Heart left ventricle (tissue), 16 donors: Measurements from ENCODE around the gene UBA5. TPM values are rescaled to one million over a fixed set of nuclear protein-coding genes. Genes with fewer than 3 reads are reported as not detected.

Experiments
- ATAC-seq, 4 donors: fragments of 200-7000 bp; cut with Tn5 transposase; one replicate each; pipeline ENCODE4 v1.9.1; 2020 to 2022; ENCODE audit warnings: moderate library complexity in 4 of 4, mild to moderate bottlenecking in 3 of 4, moderate number of reproducible peaks in 1 of 4
- DNase-seq, 5 donors: peaks; one replicate each; pipeline ENCODE4 v3.0.0-alpha.2; 2020
- H3K27ac ChIP-seq, 12 donors: fragments of 200-600 bp; sonication (generic) in 4 of 12; one replicate each; pipeline versions ENCODE4 v1.5.0 to v1.8.0; 2016 to 2022; ENCODE audit warnings: mild to moderate bottlenecking in 2 of 12
- H3K27me3 ChIP-seq, 9 donors: fragments of 200-600 bp; sonication (generic) in 2 of 9; one replicate each; pipeline versions ENCODE4 v1.5.1 to v1.8.0; 2016 to 2022; ENCODE audit warnings: mild to moderate bottlenecking in 3 of 9
- H3K36me3 ChIP-seq, 9 donors: fragments of 200-600 bp; sonication (generic) in 2 of 9; one replicate each; pipeline versions ENCODE4 v1.5.0 to v1.8.0; 2018 to 2022; ENCODE audit warnings: mild to moderate bottlenecking in 2 of 9
- H3K4me1 ChIP-seq, 12 donors: fragments of 200-600 bp; sonication (generic) in 4 of 12; one replicate each; pipeline versions ENCODE4 v1.5.0 to v1.8.0; 2016 to 2022; ENCODE audit warnings: mild to moderate bottlenecking in 3 of 12
- H3K4me3 ChIP-seq, 12 donors: fragments of 200-600 bp; sonication (generic) in 4 of 12; one replicate each; pipeline versions ENCODE4 v1.5.0 to v1.8.0; 2017 to 2022; ENCODE audit warnings: mild to moderate bottlenecking in 9 of 12, moderate library complexity in 4 of 12
- H3K9me3 ChIP-seq, 12 donors: fragments of 200-600 bp; sonication (generic) in 4 of 12; one replicate each; pipeline versions ENCODE4 v1.5.0 to v1.8.0; 2016 to 2022; ENCODE audit warnings: mild to moderate bottlenecking in 1 of 12
- CTCF ChIP-seq, 12 donors: fragments of 200-600 bp; sonication (generic) in 4 of 12; IDR thresholded peaks; one replicate each; pipeline versions ENCODE4 v1.5.0 to v1.8.0; 2018 to 2022; ENCODE audit warnings: antibody characterized with exemption in 12 of 12, mild to moderate bottlenecking in 5 of 12
- POLR2A ChIP-seq, 2 donors: fragments of 450-650 bp; IDR thresholded peaks; one replicate each; pipeline ENCODE4 v1.6.1; 2017; ENCODE audit warnings: antibody characterized with exemption in 2 of 2, mild to moderate bottlenecking in 2 of 2, moderate library complexity in 2 of 2
- WGBS, 4 donors: extraction: QIAGEN DNeasy Blood & Tissue Kit in 2 of 4; methylation state at CpG; one replicate each; pipeline versions ENCODE4 v1.1.5 to v1.1.7; 2013 to 2018; 5-methylcytosine and 5-hydroxymethylcytosine counted together
- intact Hi-C, 10 donors: fragments of 100-400 bp; cut with DNase I; formaldehyde crosslinking; loops; one replicate each; pipeline versions ENCODE4 v1.11.1 to v1.14.2; 2022
- polyA plus RNA-seq, 2 donors: library from polyadenylated mRNA; stranded (reverse); fragments of 200-250 nt; gene quantifications; one replicate each; pipeline ENCODE4 v1.2.3, GENCODE V29; 2013
- total RNA-seq, 9 donors: library from RNA; depleted of rRNA in 2 of 9; stranded (reverse); fragments of >200 nt in 2 of 9; fragmentation: NEBNext Ultra II Directional in 3 of 9; extraction: Animal tissue kit (Norgen Biotek cat#: 25700) in 3 of 9; gene quantifications; one replicate each; pipeline versions ENCODE4 v1.1.0 to v1.2.4, GENCODE V29; 2016 to 2023
- donor health status: ischemic (EF 13 %, LVEDD 7.1; RV severe dilation, severe dysfunction).
- donor health status: healthy with polysubstance abuse.
- donor health status: DM: no; HTN: yes; CAD: no.
- donor health status: DM: no; HTN: no; CAD: no.
- donor health status: ischemic (EF 25% LVEDD 6.9; RV normal size, moderate dysfunction).
- donor health status: ischemic (EF 25% LVEDD 5.7; RV mildly dilated, moderate dysfunction).
- donor health status: healthy.
- donor health status: DM: yes; HTN: yes; CAD: no.
- donor health status: ischemic (EF 35%, LVEDD 5.7; RV mildly dilated, moderate dysfunction).
- donor health status: nonischemic (EF 11% LVEDD 7.7; RV severe dilation, severe dysfunction).
- donor health status: DM: yes; HTN: yes; CAD: no.
- donor health status: PGD.
- donor health status: ischemic (EF 29% LVEDD 5.4; RV normal size, mild dysfunction).
- donor health status: nonischemic (EF 23%, LVEDD 6.1; RV moderate dilation, normal function).

The UBA5 gene
- total and polyA plus RNA-seq, 11 donors: 25.3 to 59.1 (median 32.0) TPM

DNA sequence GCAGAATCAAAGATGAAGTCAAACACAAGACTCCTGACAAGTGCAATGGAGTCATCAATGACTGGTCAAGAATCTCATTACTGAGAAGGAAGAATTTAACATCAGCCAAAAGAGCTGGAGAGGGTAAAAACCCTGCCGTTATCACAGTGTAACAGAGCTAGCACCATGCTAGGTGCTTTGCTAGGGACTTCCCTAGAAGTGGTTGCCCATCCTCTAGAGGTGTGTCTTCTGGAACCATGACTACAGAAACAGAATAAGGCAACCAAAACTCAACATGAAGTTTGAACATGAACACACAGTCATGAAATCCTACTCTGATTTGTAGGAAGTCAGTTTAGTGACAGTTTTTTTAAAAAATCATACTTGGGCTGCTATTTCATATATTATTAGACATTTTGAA is 10.0 kb upstream of the UBA5 start:
- no peaks in the 10 kb centered on the region for H3K27me3 ChIP-seq
- ATAC-seq (no peak), DNase-seq (no peak)
- no peak overlapping the region for H3K4me3 ChIP-seq
- intact Hi-C loops: no loop called here
- H3K27ac ChIP-seq: no peak overlapping the region
- no peak for TF ChIP-seq POLR2A (IDR thresholded peaks at IDR 0.05)
- TF ChIP-seq CTCF (IDR thresholded peaks at IDR 0.05): no peak
- H3K36me3 ChIP-seq: no peaks in the 10 kb centered on the region
- WGBS, 4 donors: 0 to 96% (median 77%) methylated on average over 1 of the region's 1 CpG
- H3K4me1 ChIP-seq: peaks cover 0 to 59% (median 26%) of the 10 kb centered on the region in 12 donors
- H3K9me3 ChIP-seq: no peaks in the 10 kb centered on the region

GRCh38 chr3:132652640-132653270 is 7.4 kb upstream of the UBA5 start:
- TF ChIP-seq CTCF (IDR thresholded peaks at IDR 0.05): no peak
- no peaks in the 10 kb centered on the region for H3K27me3 ChIP-seq
- H3K4me3 ChIP-seq: no peak overlapping the region
- no peak for DNase-seq
- peak in 2 of 4 donors; percentile 13 to 38 for ATAC-seq
- no peaks in the 10 kb centered on the region for H3K36me3 ChIP-seq
- peaks cover 0 to 68% (median 37%) of the 10 kb centered on the region in 12 donors for H3K4me1 ChIP-seq
- H3K9me3 ChIP-seq: no peaks in the 10 kb centered on the region
- H3K27ac ChIP-seq: peak overlapping the region in 1 of 12 donors; percentile 2
- 58 to 81% (median 74%) methylated on average over 1 of the region's 1 CpG for WGBS, 4 donors
- intact Hi-C loops: no loop called here

DNA sequence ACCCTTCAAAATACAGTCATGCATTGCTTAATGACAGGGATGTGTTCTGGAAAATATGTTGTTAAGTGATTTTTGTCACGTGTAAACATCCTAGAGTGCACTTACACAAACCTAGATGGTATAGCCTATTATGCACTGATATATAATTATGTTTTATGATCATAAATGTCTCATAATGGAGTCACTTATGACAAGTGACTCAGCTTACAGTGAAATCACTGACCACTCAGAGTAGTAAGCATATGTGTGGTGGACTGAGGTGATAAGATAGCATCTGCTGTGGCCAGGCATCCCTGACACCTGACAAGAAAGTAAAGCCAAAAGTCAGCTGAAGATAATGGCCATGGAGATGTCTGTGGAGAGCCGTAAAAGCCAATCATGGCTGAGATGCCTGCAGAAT is 5.9 kb upstream of the UBA5 start:
- Histone ChIP-seq H3K36me3 (no peaks in the 10 kb centered on the region), H3K4me1 (peaks cover 0 to 67% (median 50%) of the 10 kb centered on the region in 12 donors), H3K9me3 (no peaks in the 10 kb centered on the region), H3K27ac (no peak overlapping the region), H3K4me3 (no peak overlapping the region), H3K27me3 (no peaks in the 10 kb centered on the region)
- TF ChIP-seq CTCF (IDR thresholded peaks at IDR 0.05) (no peak), POLR2A (IDR thresholded peaks at IDR 0.05) (no peak)
- intact Hi-C loops: no loop called here
- DNase-seq (no peak), ATAC-seq (no peak)
- 73 to 83% (median 80%) methylated on average over 2 of the region's 2 CpGs for WGBS, 4 donors

DNA sequence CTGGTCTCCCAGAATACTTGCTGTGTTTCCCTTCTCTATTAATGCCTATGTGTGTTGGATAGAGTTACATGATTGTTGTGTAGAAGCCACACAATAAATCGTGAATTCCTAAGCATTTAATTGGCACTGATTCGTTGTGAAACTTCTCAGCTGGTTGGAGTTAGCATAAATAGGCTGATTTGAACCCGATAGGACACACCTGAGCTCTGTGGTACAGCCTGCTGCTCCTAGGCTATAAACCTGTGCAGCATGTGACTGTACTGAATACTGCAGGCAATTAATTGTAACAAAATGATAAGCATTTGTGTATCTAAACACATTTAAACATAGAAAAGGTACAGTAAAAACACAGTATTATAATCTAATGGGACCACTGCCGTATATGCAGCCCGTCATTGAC is 5.4 kb upstream of the UBA5 start:
- H3K4me1 ChIP-seq: peaks cover 0 to 66% (median 48%) of the 10 kb centered on the region in 12 donors
- H3K27me3 ChIP-seq: no peaks in the 10 kb centered on the region
- ATAC-seq: no peak
- intact Hi-C loops: no loop called here
- no peak overlapping the region for H3K4me3 ChIP-seq
- no peaks in the 10 kb centered on the region for H3K9me3 ChIP-seq
- WGBS, 4 donors: 86 to 92% (median 89%) methylated on average over 5 of the region's 5 CpGs
- peak overlapping the region in 4 of 12 donors; percentile 18 to 42 (median 38) for H3K27ac ChIP-seq
- TF ChIP-seq CTCF (IDR thresholded peaks at IDR 0.05) (no peak), POLR2A (IDR thresholded peaks at IDR 0.05) (no peak)
- no peak for DNase-seq
- H3K36me3 ChIP-seq: no peaks in the 10 kb centered on the region
